ENCODE results near the gene MAGI1.

DNA sequence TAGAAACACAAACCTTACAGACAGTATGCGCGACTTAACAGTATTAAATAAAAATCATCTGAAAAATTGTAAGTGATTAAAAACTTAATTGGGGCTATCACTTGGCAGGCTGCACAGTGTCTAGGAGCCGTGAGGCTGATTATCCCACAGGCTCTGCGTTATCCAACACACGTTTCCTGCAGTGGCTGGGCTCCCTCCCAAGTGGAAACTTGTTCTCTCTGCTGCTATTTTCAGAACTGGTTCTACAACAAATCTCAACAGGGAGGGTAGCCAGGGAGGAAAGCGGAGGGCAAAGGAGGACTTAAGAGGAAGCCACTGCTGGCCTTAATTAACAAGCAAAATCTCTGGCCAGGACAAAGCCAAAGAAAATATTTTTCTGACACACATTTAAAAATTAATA lies 555.2 kb downstream of the MAGI1 start:
- TF ChIP-seq CTCF (IDR thresholded peaks at IDR 0.05) (no peak), POLR2A (IDR thresholded peaks at IDR 0.05) (no peak), POLR2AphosphoS5 (IDR thresholded peaks at IDR 0.05) (peak; percentile 92)

Measured in prostate gland (tissue), 2 donors.